Measurements from ENCODE around the gene APBB2. TPM values are rescaled to one million over a fixed set of nuclear protein-coding genes. Genes with fewer than 3 reads are reported as not detected.

APBB2 gene
- total and polyA plus RNA-seq, 2 experiments from 2014 or later = 24.1 to 61.0 TPM

- DNase-seq = no peak
- H3K4me3 ChIP-seq = no peak overlapping the region
- H3K36me3 ChIP-seq (ENCODE audit: low read depth) = no peaks in the 10 kb centered on the region
- H3K27ac ChIP-seq = no peak overlapping the region
- no peak overlapping the region for H2AFZ ChIP-seq
- H3K79me2 ChIP-seq (ENCODE audit: insufficient read depth) = no peaks in the 10 kb centered on the region
- TF ChIP-seq EZH2 (IDR thresholded peaks at IDR 0.05; ENCODE audit: insufficient read depth, poor library complexity, severe bottlenecking) (no peak), EZH2phosphoT487 (IDR thresholded peaks at IDR 0.05; ENCODE audit: insufficient read depth, low read depth) (no peak)
- H3K9me3 ChIP-seq (ENCODE audit: low read depth) = no peaks in the 10 kb centered on the region
- H3K4me1 ChIP-seq (ENCODE audit: insufficient read depth) = peaks cover 3% of the 10 kb centered on the region; the same call in 1 of the 2 replicates
- no peaks in the 10 kb centered on the region for H3K27me3 ChIP-seq (replicated peaks; ENCODE audit: insufficient read depth)
- WGBS, 2 experiments (ENCODE audit: low coverage in 1 of 2, low lambda C conversion rate in 2 of 2, missing lambda C conversion rate in 2 of 2) = 39 to 45% methylated on average over 10 of the region's 10 CpGs
- no peaks in the 10 kb centered on the region for H3F3A ChIP-seq (ENCODE audit: insufficient read depth)
- H3K9me2 ChIP-seq (ENCODE audit: insufficient read depth) = no peaks in the 10 kb centered on the region
- H4K20me1 ChIP-seq (ENCODE audit: insufficient read depth) = no peaks in the 10 kb centered on the region
- no peak overlapping the region for H3K9ac ChIP-seq
- H3K4me2 ChIP-seq (ENCODE audit: unreplicated experiment) = no peak overlapping the region
- in situ Hi-C loops (cut with MboI) = no loop called here
These were observed 369.0 kb downstream of the APBB2 start for GRCh38 chr4:40845154-40845835.

- Histone ChIP-seq H3K27ac (no peak overlapping the region), H3K9ac (no peak overlapping the region), H3K79me2 (ENCODE audit: insufficient read depth) (no peaks in the 10 kb centered on the region), H3K9me2 (ENCODE audit: insufficient read depth) (no peaks in the 10 kb centered on the region), H2AFZ (no peak overlapping the region), H3K27me3 (replicated peaks; ENCODE audit: insufficient read depth) (no peaks in the 10 kb centered on the region), H4K20me1 (ENCODE audit: insufficient read depth) (no peaks in the 10 kb centered on the region), H3K4me2 (ENCODE audit: unreplicated experiment) (no peak overlapping the region), H3F3A (ENCODE audit: insufficient read depth) (no peaks in the 10 kb centered on the region), H3K36me3 (ENCODE audit: low read depth) (no peaks in the 10 kb centered on the region), H3K9me3 (ENCODE audit: low read depth) (no peaks in the 10 kb centered on the region), H3K4me1 (ENCODE audit: insufficient read depth) (peaks cover 3% of the 10 kb centered on the region; the same call in 1 of the 2 replicates), H3K4me3 (no peak overlapping the region)
- no peak for DNase-seq
- 80 to 81% methylated on average over 6 of the region's 6 CpGs for WGBS, 2 experiments (ENCODE audit: low coverage in 1 of 2, low lambda C conversion rate in 2 of 2, missing lambda C conversion rate in 2 of 2)
- TF ChIP-seq EZH2 (IDR thresholded peaks at IDR 0.05; ENCODE audit: insufficient read depth, poor library complexity, severe bottlenecking) (no peak), EZH2phosphoT487 (IDR thresholded peaks at IDR 0.05; ENCODE audit: insufficient read depth, low read depth) (no peak)
- in situ Hi-C loops (cut with MboI) = no loop called here
These were observed 370.1 kb downstream of the APBB2 start for GRCh38 chr4:40844261-40844660.

GRCh38 chr4:40843696-40844095, 370.6 kb downstream of the APBB2 start:
- Histone ChIP-seq H3K79me2 (ENCODE audit: insufficient read depth) (no peaks in the 10 kb centered on the region), H3F3A (ENCODE audit: insufficient read depth) (no peaks in the 10 kb centered on the region), H3K4me2 (ENCODE audit: unreplicated experiment) (no peak overlapping the region), H3K27me3 (replicated peaks; ENCODE audit: insufficient read depth) (no peaks in the 10 kb centered on the region), H4K20me1 (ENCODE audit: insufficient read depth) (no peaks in the 10 kb centered on the region), H3K4me1 (ENCODE audit: insufficient read depth) (peaks cover 3% of the 10 kb centered on the region; the same call in 1 of the 2 replicates), H3K9ac (no peak overlapping the region), H3K9me3 (ENCODE audit: low read depth) (no peaks in the 10 kb centered on the region), H3K4me3 (no peak overlapping the region), H3K36me3 (ENCODE audit: low read depth) (no peaks in the 10 kb centered on the region), H3K9me2 (ENCODE audit: insufficient read depth) (no peaks in the 10 kb centered on the region), H3K27ac (no peak overlapping the region), H2AFZ (no peak overlapping the region)
- in situ Hi-C loops (cut with MboI) = no loop called here
- 78 to 92% methylated on average over 1 of the region's 1 CpG for WGBS, 2 experiments (ENCODE audit: low coverage in 1 of 2, low lambda C conversion rate in 2 of 2, missing lambda C conversion rate in 2 of 2)
- TF ChIP-seq EZH2phosphoT487 (IDR thresholded peaks at IDR 0.05; ENCODE audit: insufficient read depth, low read depth) (no peak), EZH2 (IDR thresholded peaks at IDR 0.05; ENCODE audit: insufficient read depth, poor library complexity, severe bottlenecking) (no peak)
- DNase-seq = no peak

GRCh38 chr4:40842725-40843423, 371.5 kb downstream of the APBB2 start:
- H3K9me2 ChIP-seq (ENCODE audit: insufficient read depth) = no peaks in the 10 kb centered on the region
- H3K9ac ChIP-seq = no peak overlapping the region
- no peaks in the 10 kb centered on the region for H4K20me1 ChIP-seq (ENCODE audit: insufficient read depth)
- no peaks in the 10 kb centered on the region for H3K79me2 ChIP-seq (ENCODE audit: insufficient read depth)
- no peak overlapping the region for H3K4me3 ChIP-seq
- H3K36me3 ChIP-seq (ENCODE audit: low read depth) = no peaks in the 10 kb centered on the region
- H2AFZ ChIP-seq = no peak overlapping the region
- no peak overlapping the region for H3K4me2 ChIP-seq (ENCODE audit: unreplicated experiment)
- no peaks in the 10 kb centered on the region for H3K9me3 ChIP-seq (ENCODE audit: low read depth)
- no peak overlapping the region for H3K27ac ChIP-seq
- TF ChIP-seq EZH2phosphoT487 (IDR thresholded peaks at IDR 0.05; ENCODE audit: insufficient read depth, low read depth) = no peak
- no peak for TF ChIP-seq EZH2 (IDR thresholded peaks at IDR 0.05; ENCODE audit: insufficient read depth, poor library complexity, severe bottlenecking)
- no peak for DNase-seq
- 94 to 95% methylated on average over 14 of the region's 14 CpGs for WGBS, 2 experiments (ENCODE audit: low coverage in 1 of 2, low lambda C conversion rate in 2 of 2, missing lambda C conversion rate in 2 of 2)
- in situ Hi-C loops (cut with MboI) = no loop called here
- peaks cover 3% of the 10 kb centered on the region; the same call in 1 of the 2 replicates for H3K4me1 ChIP-seq (ENCODE audit: insufficient read depth)
- no peaks in the 10 kb centered on the region for H3F3A ChIP-seq (ENCODE audit: insufficient read depth)
- no peaks in the 10 kb centered on the region for H3K27me3 ChIP-seq (replicated peaks; ENCODE audit: insufficient read depth)
